Choroid plexus epithelial cell (primary cell): ENCODE data around the gene FJX1.

Source experiments
- DNase-seq: peaks from one replicate; pipeline ENCODE4 v3.0.0-alpha.2; 2010; ENCODE audit warnings: low read depth
- H3K4me3 ChIP-seq: 2 replicates; pipeline ENCODE4 v1.5.1; 2011; ENCODE audit warnings: low read depth, mild to moderate bottlenecking, control low read depth, low read length, moderate library complexity
- TF ChIP-seq, protein P1 (sequence below): conservative IDR thresholded peaks from 2 replicates; pipeline ENCODE4 v1.5.1; 2011; ENCODE audit warnings: low read depth, mild to moderate bottlenecking, control low read depth, inconsistent platforms, low read length, moderate library complexity

Gene FJX1

DNA sequence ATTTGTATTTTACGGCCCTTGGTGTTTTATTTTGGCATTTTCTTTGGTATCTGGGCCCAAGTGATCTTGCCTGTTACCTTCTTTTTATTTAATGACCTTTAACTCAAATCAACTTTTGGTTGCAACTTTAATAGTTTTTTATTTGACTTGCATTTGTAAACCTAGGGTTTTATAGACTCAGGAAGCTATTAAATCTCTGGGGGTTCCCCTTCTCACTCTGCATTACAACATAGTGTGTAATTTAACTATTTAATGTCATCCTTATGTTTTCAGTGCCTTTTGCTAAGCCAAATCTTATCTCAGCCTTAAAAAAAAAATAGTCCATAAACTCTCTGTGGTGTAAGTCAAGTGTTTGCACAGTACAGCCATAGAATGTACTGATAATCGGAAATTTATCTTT, 3.4 kb downstream of the FJX1 start:
- TF ChIP-seq, protein P1, sequence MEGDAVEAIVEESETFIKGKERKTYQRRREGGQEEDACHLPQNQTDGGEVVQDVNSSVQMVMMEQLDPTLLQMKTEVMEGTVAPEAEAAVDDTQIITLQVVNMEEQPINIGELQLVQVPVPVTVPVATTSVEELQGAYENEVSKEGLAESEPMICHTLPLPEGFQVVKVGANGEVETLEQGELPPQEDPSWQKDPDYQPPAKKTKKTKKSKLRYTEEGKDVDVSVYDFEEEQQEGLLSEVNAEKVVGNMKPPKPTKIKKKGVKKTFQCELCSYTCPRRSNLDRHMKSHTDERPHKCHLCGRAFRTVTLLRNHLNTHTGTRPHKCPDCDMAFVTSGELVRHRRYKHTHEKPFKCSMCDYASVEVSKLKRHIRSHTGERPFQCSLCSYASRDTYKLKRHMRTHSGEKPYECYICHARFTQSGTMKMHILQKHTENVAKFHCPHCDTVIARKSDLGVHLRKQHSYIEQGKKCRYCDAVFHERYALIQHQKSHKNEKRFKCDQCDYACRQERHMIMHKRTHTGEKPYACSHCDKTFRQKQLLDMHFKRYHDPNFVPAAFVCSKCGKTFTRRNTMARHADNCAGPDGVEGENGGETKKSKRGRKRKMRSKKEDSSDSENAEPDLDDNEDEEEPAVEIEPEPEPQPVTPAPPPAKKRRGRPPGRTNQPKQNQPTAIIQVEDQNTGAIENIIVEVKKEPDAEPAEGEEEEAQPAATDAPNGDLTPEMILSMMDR, result no peak
- H3K4me3 ChIP-seq, result no peak overlapping the region
- DNase-seq, result no peak

DNA sequence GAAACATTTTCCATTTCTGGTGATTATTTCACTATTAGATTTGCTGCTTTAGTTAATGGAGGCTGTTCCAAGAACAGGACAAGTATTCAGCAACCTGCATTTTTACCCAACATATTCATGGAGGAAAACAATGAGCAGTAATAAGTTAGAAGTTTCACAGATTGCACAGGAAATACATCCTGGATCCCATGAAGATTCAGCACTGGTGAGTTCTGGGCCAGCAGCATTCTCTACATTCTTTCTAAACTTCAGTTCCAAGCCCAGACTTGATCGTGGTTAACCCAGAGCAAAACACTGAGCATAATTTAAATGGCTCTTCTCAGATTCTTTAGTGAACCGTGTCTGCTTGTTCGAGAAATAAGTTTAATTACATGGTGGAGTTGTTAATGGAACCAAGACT, 3.8 kb downstream of the FJX1 start:
- TF ChIP-seq, protein P1, result no peak
- DNase-seq, result peak; percentile 92

DNA sequence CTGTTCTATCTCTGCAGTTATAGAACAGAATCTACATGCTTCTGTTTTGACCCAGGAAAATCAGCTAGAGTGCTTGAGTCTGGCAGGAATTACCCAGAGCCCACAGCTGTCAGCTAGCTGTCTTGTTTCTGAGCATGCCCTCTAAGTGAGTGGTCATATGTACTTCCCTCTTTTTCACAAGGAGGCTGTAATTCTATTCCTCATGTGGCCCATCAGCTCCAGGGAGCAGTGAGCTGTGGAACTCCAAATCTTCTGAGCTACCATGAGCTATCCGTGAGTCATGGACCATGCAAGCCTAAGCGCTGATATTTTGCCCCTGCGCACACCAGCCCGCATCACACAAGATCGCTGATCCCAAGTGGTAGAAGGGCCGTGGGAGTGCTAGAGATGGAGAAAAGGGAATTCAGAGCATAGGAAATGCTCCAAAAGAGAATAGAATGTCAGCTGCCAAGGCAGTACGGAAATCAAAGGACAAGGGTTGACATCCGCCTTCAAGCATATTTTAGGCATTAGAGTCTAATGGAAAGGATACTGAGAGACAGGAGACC, 5.4 kb downstream of the FJX1 start:
- DNase-seq, result peak; percentile 79
- H3K4me3 ChIP-seq, result no peak overlapping the region
- TF ChIP-seq, protein P1, result no peak

More for the DNA sequence above, 3.8 kb downstream of the FJX1 start:
- H3K4me3 ChIP-seq, result no peak overlapping the region

DNA sequence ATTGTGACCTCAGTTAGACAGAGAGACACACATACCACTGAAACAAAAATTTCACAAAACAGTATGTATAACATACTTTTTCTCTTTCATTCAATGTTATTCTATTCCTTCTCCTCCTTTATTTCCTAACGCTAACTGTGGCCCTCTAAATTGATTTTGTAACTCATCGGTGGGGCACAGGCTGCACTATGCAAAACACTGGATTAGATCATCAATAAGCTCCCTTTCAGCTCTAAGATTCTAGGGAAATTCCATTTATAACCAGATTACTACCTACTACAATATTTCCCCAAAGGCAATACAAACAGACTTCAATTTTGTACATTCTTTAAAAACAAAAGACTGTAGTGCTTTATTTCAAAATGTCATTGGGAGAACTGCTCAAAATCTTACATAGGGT, 6.1 kb downstream of the FJX1 start:
- H3K4me3 ChIP-seq, result no peak overlapping the region
- TF ChIP-seq, protein P1, result no peak
- DNase-seq, result no peak

DNA sequence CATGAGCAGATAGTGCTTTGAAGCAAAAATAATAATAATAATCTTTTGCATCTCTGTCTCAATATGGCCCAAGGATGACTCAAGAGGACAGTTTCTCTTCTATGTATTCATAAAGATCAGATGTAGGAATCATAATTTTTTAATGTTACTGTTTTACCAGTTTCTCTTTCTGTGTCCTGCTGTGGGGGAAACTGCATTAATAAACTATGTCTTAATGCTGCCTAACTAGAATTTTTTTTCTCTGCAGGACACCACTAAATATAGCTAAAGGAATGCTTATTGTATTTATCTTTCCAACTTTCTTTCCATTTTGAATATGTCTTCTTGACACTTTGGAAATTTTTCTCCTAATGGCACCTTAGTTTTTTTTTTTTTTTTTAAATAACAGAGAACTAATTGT, 6.5 kb downstream of the FJX1 start:
- H3K4me3 ChIP-seq, result no peak overlapping the region
- TF ChIP-seq, protein P1, result no peak
- no peak for DNase-seq

DNA sequence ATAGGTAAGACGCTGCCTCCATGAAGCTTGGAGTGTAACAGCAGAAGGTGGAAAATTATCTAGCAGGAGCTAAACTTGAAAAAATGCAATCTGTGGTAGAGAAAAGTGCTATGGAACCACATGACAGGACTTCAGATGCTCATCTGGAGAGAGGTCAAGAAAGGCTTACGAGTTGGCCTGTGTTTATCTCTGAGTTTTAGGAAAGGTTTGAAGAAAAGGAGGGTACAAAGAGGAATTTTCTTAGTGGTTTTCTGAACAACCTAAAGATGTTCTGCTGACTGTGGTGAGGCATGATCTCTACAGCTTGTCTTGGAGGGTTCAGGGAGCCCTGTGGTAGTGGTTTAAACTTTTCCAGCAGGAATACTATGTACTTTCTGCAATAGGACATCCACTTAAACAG, 8.2 kb downstream of the FJX1 start:
- DNase-seq, result no peak
- TF ChIP-seq, protein P1, result no peak

DNA sequence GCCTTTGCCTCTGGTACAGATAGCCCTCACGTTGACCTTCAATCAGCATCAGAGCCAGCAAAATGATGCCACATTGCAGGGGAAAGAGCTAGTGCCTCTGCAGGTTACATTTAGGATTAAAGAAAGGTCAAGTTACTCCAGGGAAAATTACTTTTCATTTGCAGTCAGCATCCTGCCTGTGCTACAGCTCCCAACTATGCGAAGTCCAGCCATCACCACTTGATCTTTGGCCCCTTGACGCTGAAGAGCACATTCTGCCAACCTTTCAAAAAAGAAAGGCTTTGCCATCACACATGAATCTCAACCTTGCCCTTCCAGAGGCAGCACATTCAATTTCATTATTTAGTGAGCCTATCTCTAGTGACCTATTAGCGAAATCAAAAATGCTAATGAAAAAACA, 11.3 kb downstream of the FJX1 start:
- H3K4me3 ChIP-seq, result no peak overlapping the region
- no peak for DNase-seq
- TF ChIP-seq, protein P1, result no peak

More for the DNA sequence above, 8.2 kb downstream of the FJX1 start:
- no peak overlapping the region for H3K4me3 ChIP-seq
